Lower lobe of right lung (tissue), 2 donors: ENCODE results near the gene DQX1. TPM values are rescaled to one million over a fixed set of nuclear protein-coding genes. Genes with fewer than 3 reads are reported as not detected.

Experiments
- ATAC-seq, 2 donors: fragments of 200-7000 bp; cut with Tn5 transposase; one replicate each; pipeline ENCODE4 v1.9.1; 2020 to 2022; ENCODE audit warnings: mild to moderate bottlenecking in 2 of 2, moderate library complexity in 2 of 2
- DNase-seq: peaks from one replicate; pipeline ENCODE4 v3.0.0-alpha.2; 2020
- H3K27ac ChIP-seq: fragments of 200-600 bp; one replicate; pipeline ENCODE4 v1.8.0; 2022
- H3K27me3 ChIP-seq: fragments of 200-600 bp; one replicate; pipeline ENCODE4 v1.8.0; 2022; ENCODE audit warnings: low read depth
- H3K36me3 ChIP-seq: fragments of 200-600 bp; one replicate; pipeline ENCODE4 v1.8.0; 2022; ENCODE audit warnings: mild to moderate bottlenecking
- H3K4me1 ChIP-seq: fragments of 200-600 bp; one replicate; pipeline ENCODE4 v1.8.0; 2022
- H3K4me3 ChIP-seq: fragments of 200-600 bp; one replicate; pipeline ENCODE4 v1.8.0; 2022; ENCODE audit warnings: mild to moderate bottlenecking
- H3K9me3 ChIP-seq: fragments of 200-600 bp; one replicate; pipeline ENCODE4 v1.8.0; 2022
- intact Hi-C: fragments of 100-400 bp; cut with DNase I; formaldehyde crosslinking; loops from one replicate; pipeline ENCODE4 v1.11.0; 2022
- total RNA-seq: library from RNA; stranded (reverse); fragmentation: NEBNext Ultra II Directional; extraction: Animal tissue kit (Norgen Biotek cat#: 25700); gene quantifications from one replicate; pipeline ENCODE4 v1.2.1, GENCODE V29; 2021
- TF ChIP-seq, protein P1 (sequence below): fragments of 200-600 bp; IDR thresholded peaks from one replicate; pipeline ENCODE4 v1.8.0; 2022; ENCODE audit warnings: antibody characterized with exemption, mild to moderate bottlenecking
- donor health status: DM: no; HTN: yes; CAD: no; lungs with severe emphysema.

Gene DQX1
- total RNA-seq, 1 donor from 2014 or later, result 0.44 TPM

- DNase-seq (peak; percentile 50), ATAC-seq (peak; percentile 16 to 18)
- no peak overlapping the region for H3K27ac ChIP-seq
- intact Hi-C loops, result no loop called here
- peaks cover 7% of the 10 kb centered on the region for H3K36me3 ChIP-seq
- TF ChIP-seq, protein P1, sequence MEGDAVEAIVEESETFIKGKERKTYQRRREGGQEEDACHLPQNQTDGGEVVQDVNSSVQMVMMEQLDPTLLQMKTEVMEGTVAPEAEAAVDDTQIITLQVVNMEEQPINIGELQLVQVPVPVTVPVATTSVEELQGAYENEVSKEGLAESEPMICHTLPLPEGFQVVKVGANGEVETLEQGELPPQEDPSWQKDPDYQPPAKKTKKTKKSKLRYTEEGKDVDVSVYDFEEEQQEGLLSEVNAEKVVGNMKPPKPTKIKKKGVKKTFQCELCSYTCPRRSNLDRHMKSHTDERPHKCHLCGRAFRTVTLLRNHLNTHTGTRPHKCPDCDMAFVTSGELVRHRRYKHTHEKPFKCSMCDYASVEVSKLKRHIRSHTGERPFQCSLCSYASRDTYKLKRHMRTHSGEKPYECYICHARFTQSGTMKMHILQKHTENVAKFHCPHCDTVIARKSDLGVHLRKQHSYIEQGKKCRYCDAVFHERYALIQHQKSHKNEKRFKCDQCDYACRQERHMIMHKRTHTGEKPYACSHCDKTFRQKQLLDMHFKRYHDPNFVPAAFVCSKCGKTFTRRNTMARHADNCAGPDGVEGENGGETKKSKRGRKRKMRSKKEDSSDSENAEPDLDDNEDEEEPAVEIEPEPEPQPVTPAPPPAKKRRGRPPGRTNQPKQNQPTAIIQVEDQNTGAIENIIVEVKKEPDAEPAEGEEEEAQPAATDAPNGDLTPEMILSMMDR, result no peak
- H3K4me3 ChIP-seq, result peak overlapping the region; percentile 47
- H3K4me1 ChIP-seq, result peaks cover 40% of the 10 kb centered on the region
- peaks cover 46% of the 10 kb centered on the region for H3K27me3 ChIP-seq
- H3K9me3 ChIP-seq, result no peaks in the 10 kb centered on the region
Measured at GRCh38 chr2:74498500-74499266, 27.3 kb downstream of the DQX1 start.

- peaks cover 46% of the 10 kb centered on the region for H3K27me3 ChIP-seq
- H3K36me3 ChIP-seq, result peaks cover 14% of the 10 kb centered on the region
- DNase-seq (peak; percentile 59), ATAC-seq (peak; percentile 49 to 64)
- H3K27ac ChIP-seq, result no peak overlapping the region
- intact Hi-C loops, result no loop called here
- no peaks in the 10 kb centered on the region for H3K9me3 ChIP-seq
- TF ChIP-seq, protein P1, result no peak
- H3K4me1 ChIP-seq, result peaks cover 35% of the 10 kb centered on the region
- H3K4me3 ChIP-seq, result peak overlapping the region; percentile 47
Measured at GRCh38 chr2:74497777-74498499, 28.1 kb downstream of the DQX1 start.

DNA sequence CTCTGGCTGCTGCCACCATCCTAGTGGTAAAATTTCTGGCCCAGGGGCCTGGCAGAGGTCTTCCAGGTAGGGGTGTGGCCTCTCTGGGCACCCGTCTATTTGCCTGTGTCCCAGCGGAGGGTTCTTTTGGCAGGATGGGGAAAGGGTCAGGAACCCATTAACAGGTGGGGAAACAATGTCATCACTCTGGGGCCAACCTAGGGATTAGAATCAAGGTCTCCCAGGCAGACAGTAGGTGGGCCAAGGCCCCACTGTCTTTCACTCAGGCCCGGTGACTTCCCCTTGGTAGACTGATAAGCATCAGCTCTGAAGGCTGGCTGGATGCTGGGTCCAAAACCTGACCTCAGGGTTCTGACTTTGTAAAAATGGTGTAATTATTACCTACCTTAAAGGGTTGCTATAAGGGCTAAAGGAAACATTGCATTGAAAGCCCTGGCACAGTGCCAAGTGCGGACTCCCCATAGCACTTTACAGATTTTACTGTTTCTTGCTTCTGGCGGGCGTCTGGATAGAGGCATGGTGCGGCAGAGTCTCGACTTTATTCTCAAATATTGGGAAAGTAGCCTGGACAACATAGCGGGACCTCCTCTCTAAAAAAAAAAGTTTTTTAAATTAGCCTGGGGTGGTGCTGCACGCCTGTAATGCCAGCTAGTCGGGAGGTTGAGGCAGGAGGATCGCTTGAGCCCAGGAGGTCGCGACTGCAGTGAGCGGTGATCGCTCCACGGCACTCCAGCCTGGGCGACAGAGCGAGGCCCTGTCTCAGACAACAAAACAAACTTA, 28.8 kb downstream of the DQX1 start:
- H3K27ac ChIP-seq, result no peak overlapping the region
- no peak for ATAC-seq
- peaks cover 22% of the 10 kb centered on the region for H3K36me3 ChIP-seq
- TF ChIP-seq, protein P1, result no peak
- DNase-seq, result peak; percentile 35
- no peaks in the 10 kb centered on the region for H3K9me3 ChIP-seq
- H3K27me3 ChIP-seq, result peaks cover 42% of the 10 kb centered on the region
- peaks cover 30% of the 10 kb centered on the region for H3K4me1 ChIP-seq
- intact Hi-C loops, result no loop called here
- H3K4me3 ChIP-seq, result peak overlapping the region; percentile 47

- Histone ChIP-seq H3K36me3 (peaks cover 39% of the 10 kb centered on the region), H3K4me1 (peaks cover 26% of the 10 kb centered on the region), H3K27ac (no peak overlapping the region), H3K9me3 (no peaks in the 10 kb centered on the region), H3K27me3 (peaks cover 34% of the 10 kb centered on the region), H3K4me3 (no peak overlapping the region)
- no peak for ATAC-seq
- TF ChIP-seq, protein P1, result no peak
- DNase-seq, result no peak
- intact Hi-C loops, result no loop called here
Measured at GRCh38 chr2:74495440-74495839, 30.6 kb downstream of the DQX1 start.

DNA sequence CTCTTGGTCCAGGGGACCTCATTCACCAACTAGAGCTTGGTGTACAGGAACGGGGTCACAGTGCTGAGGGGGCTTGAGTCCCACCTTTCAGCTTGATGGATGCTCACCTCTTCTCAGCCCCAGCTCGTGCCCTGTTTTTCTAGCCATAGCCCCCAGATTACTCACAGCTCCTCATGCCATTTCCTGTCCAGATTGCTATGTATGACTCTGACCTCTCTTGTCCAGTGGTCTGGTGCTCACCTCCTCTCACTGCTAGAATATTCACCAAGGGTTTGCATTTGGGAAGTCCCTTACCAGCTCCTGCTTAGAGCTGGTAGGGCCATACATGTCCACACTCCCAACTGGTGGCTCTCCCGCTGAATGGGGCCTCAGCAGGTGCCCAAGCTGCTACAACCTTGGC, 32.5 kb downstream of the DQX1 start:
- no peaks in the 10 kb centered on the region for H3K9me3 ChIP-seq
- intact Hi-C loops, result no loop called here
- peaks cover 13% of the 10 kb centered on the region for H3K4me1 ChIP-seq
- TF ChIP-seq, protein P1, result no peak
- H3K4me3 ChIP-seq, result no peak overlapping the region
- no peak overlapping the region for H3K27ac ChIP-seq
- peaks cover 50% of the 10 kb centered on the region for H3K36me3 ChIP-seq
- H3K27me3 ChIP-seq, result peaks cover 15% of the 10 kb centered on the region
- no peak for DNase-seq
- no peak for ATAC-seq
